ENCODE results near the gene TFB2M.

DNA sequence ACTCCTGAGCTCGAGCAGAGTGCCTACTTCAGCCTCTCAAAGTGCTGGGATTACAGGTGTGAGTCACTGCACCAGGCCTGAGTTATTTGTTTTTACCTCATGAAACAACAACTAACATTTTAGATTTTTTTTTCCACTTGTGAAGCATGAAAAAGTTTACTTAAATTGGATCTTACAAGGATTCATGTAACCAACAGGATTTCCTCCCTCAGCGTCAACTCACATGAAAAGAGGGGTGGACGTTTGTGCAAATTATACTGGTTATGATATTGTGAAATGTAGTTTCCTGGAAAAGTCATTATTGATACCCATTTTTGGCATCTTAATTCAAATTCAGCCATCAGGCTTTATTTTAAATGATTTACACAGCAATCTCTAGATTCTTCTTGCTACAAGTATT, 6.7 kb upstream of the TFB2M start:
- TF ChIP-seq EZH2 (optimal IDR thresholded peaks at IDR 0.05; ENCODE audit: low read depth, low read length) (no peak), CTCF (IDR thresholded peaks at IDR 0.05; ENCODE audit: low read length) (no peak), EZH2phosphoT487 (IDR thresholded peaks at IDR 0.05; ENCODE audit: low read length) (no peak)
